ENCODE results near the gene NDUFB7.
"Not testable (repeated sequence)": the region's sequence is repeated elsewhere in the genome, so short reads cannot be mapped to it uniquely, and the experiment has no call there.

Gene NDUFB7

GRCh38 chr19:14615623-14616022 is 43.8 kb upstream of the NDUFB7 start:
- H3K9me3 ChIP-seq (replicated peaks; ENCODE audit: insufficient read depth, low read length): no peaks in the 10 kb centered on the region
- no peaks in the 10 kb centered on the region for H3F3A ChIP-seq (ENCODE audit: insufficient read depth, low read length)
- H2AFZ ChIP-seq (ENCODE audit: low read length): no peak overlapping the region
- H3K27me3 ChIP-seq (replicated peaks; ENCODE audit: insufficient read depth, low read length): peaks cover 19% of the 10 kb centered on the region
- H4K20me1 ChIP-seq (ENCODE audit: insufficient read depth, low read length): no peaks in the 10 kb centered on the region
- no peak for DNase-seq
- no peak overlapping the region for H3K4me3 ChIP-seq (ENCODE audit: low read length)
- H3K36me3 ChIP-seq (replicated peaks; ENCODE audit: insufficient read depth, low read length): no peaks in the 10 kb centered on the region
- no peak overlapping the region for H3K4me2 ChIP-seq (ENCODE audit: low read depth, low read length)
- no peaks in the 10 kb centered on the region for H3K9me2 ChIP-seq (replicated peaks; ENCODE audit: insufficient read depth, low read length)
- TF ChIP-seq CTCF (IDR thresholded peaks at IDR 0.05; ENCODE audit: low read length): no peak
- TF ChIP-seq EZH2 (optimal IDR thresholded peaks at IDR 0.05; ENCODE audit: low read depth, low read length): no peak
- TF ChIP-seq EZH2phosphoT487 (IDR thresholded peaks at IDR 0.05; ENCODE audit: low read length): no peak
- no peak overlapping the region for H3K9ac ChIP-seq (ENCODE audit: low read length)
- no peaks in the 10 kb centered on the region for H3K79me2 ChIP-seq (ENCODE audit: low read length)
- no peak overlapping the region for H3K27ac ChIP-seq (ENCODE audit: low read length)
- H3K4me1 ChIP-seq (ENCODE audit: low read length): no peaks in the 10 kb centered on the region

DNA sequence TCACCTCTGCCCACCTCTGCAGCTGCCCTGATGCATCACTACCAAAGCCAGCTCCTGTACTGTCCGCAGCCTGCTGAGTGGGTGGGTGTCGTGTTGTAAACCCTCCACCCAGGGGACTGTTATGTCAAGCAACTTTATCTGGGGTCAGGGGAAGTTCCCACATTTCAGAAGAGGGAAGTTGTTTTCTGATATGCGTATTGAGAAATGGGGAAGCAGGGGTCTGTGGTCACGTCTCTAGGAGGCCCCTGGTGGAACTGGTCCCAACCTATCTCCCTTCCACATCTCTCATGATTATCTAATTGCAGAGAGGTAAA is 42.2 kb upstream of the NDUFB7 start:
- Histone ChIP-seq H3K27ac (ENCODE audit: low read length) (no peak overlapping the region), H3K4me1 (ENCODE audit: low read length) (no peaks in the 10 kb centered on the region)
- DNase-seq: no peak

GRCh38 chr19:14613399-14614098 is 41.7 kb upstream of the NDUFB7 start:
- H3K9ac ChIP-seq (ENCODE audit: low read length); DNase-seq: not testable (repeated sequence)

More for the DNA sequence above, 42.2 kb upstream of the NDUFB7 start:
- TF ChIP-seq CTCF (IDR thresholded peaks at IDR 0.05; ENCODE audit: low read length): no peak
- no peak for TF ChIP-seq EZH2 (optimal IDR thresholded peaks at IDR 0.05; ENCODE audit: low read depth, low read length)
- no peak for TF ChIP-seq EZH2phosphoT487 (IDR thresholded peaks at IDR 0.05; ENCODE audit: low read length)
- Histone ChIP-seq H3F3A (ENCODE audit: insufficient read depth, low read length) (no peaks in the 10 kb centered on the region), H2AFZ (ENCODE audit: low read length) (no peak overlapping the region), H3K79me2 (ENCODE audit: low read length) (no peaks in the 10 kb centered on the region), H3K4me3 (ENCODE audit: low read length) (no peak overlapping the region), H3K9me2 (replicated peaks; ENCODE audit: insufficient read depth, low read length) (no peaks in the 10 kb centered on the region), H3K9me3 (replicated peaks; ENCODE audit: insufficient read depth, low read length) (no peaks in the 10 kb centered on the region), H3K4me2 (ENCODE audit: low read depth, low read length) (no peak overlapping the region), H3K9ac (ENCODE audit: low read length) (no peak overlapping the region), H3K27me3 (replicated peaks; ENCODE audit: insufficient read depth, low read length) (peaks cover 26% of the 10 kb centered on the region), H4K20me1 (ENCODE audit: insufficient read depth, low read length) (no peaks in the 10 kb centered on the region), H3K36me3 (replicated peaks; ENCODE audit: insufficient read depth, low read length) (no peaks in the 10 kb centered on the region)

GRCh38 chr19:14612657-14613056 is 40.8 kb upstream of the NDUFB7 start:
- H4K20me1 ChIP-seq (ENCODE audit: insufficient read depth, low read length): no peaks in the 10 kb centered on the region
- H3F3A ChIP-seq (ENCODE audit: insufficient read depth, low read length): no peaks in the 10 kb centered on the region
- peaks cover 34% of the 10 kb centered on the region for H3K27me3 ChIP-seq (replicated peaks; ENCODE audit: insufficient read depth, low read length)
- no peak overlapping the region for H3K4me3 ChIP-seq (ENCODE audit: low read length)
- H3K4me2 ChIP-seq (ENCODE audit: low read depth, low read length): no peak overlapping the region
- no peaks in the 10 kb centered on the region for H3K9me3 ChIP-seq (replicated peaks; ENCODE audit: insufficient read depth, low read length)
- H3K4me1 ChIP-seq (ENCODE audit: low read length): no peaks in the 10 kb centered on the region
- DNase-seq: no peak
- H3K79me2 ChIP-seq (ENCODE audit: low read length): no peaks in the 10 kb centered on the region
- TF ChIP-seq EZH2 (optimal IDR thresholded peaks at IDR 0.05; ENCODE audit: low read depth, low read length): no peak
- no peak for TF ChIP-seq CTCF (IDR thresholded peaks at IDR 0.05; ENCODE audit: low read length)
- no peak for TF ChIP-seq EZH2phosphoT487 (IDR thresholded peaks at IDR 0.05; ENCODE audit: low read length)
- no peaks in the 10 kb centered on the region for H3K9me2 ChIP-seq (replicated peaks; ENCODE audit: insufficient read depth, low read length)
- H2AFZ ChIP-seq (ENCODE audit: low read length): no peak overlapping the region
- no peak overlapping the region for H3K9ac ChIP-seq (ENCODE audit: low read length)
- no peaks in the 10 kb centered on the region for H3K36me3 ChIP-seq (replicated peaks; ENCODE audit: insufficient read depth, low read length)
- no peak overlapping the region for H3K27ac ChIP-seq (ENCODE audit: low read length)

More at GRCh38 chr19:14613399-14614098, 41.7 kb upstream of the NDUFB7 start:
- not testable (repeated sequence) for H3K79me2 ChIP-seq (ENCODE audit: low read length); H3K4me1 ChIP-seq (ENCODE audit: low read length); H3K4me2 ChIP-seq (ENCODE audit: low read depth, low read length); H2AFZ ChIP-seq (ENCODE audit: low read length); H3K9me3 ChIP-seq (replicated peaks; ENCODE audit: insufficient read depth, low read length); H3F3A ChIP-seq (ENCODE audit: insufficient read depth, low read length); H3K9me2 ChIP-seq (replicated peaks; ENCODE audit: insufficient read depth, low read length); H3K27ac ChIP-seq (ENCODE audit: low read length); H4K20me1 ChIP-seq (ENCODE audit: insufficient read depth, low read length); H3K4me3 ChIP-seq (ENCODE audit: low read length); H3K36me3 ChIP-seq (replicated peaks; ENCODE audit: insufficient read depth, low read length)
- H3K27me3 ChIP-seq (replicated peaks; ENCODE audit: insufficient read depth, low read length): peaks cover 29% of the 10 kb centered on the region

GRCh38 chr19:14612242-14612641 is 40.4 kb upstream of the NDUFB7 start:
- not testable (repeated sequence) for H3K27ac ChIP-seq (ENCODE audit: low read length); H3K36me3 ChIP-seq (replicated peaks; ENCODE audit: insufficient read depth, low read length); H3K9me3 ChIP-seq (replicated peaks; ENCODE audit: insufficient read depth, low read length); H3K79me2 ChIP-seq (ENCODE audit: low read length); DNase-seq; H4K20me1 ChIP-seq (ENCODE audit: insufficient read depth, low read length); H3K9ac ChIP-seq (ENCODE audit: low read length); H2AFZ ChIP-seq (ENCODE audit: low read length); H3K4me2 ChIP-seq (ENCODE audit: low read depth, low read length); H3K9me2 ChIP-seq (replicated peaks; ENCODE audit: insufficient read depth, low read length); H3K4me3 ChIP-seq (ENCODE audit: low read length); H3K4me1 ChIP-seq (ENCODE audit: low read length); H3F3A ChIP-seq (ENCODE audit: insufficient read depth, low read length)
- peaks cover 34% of the 10 kb centered on the region for H3K27me3 ChIP-seq (replicated peaks; ENCODE audit: insufficient read depth, low read length)

All from MM.1S (cell line).